Measurements from ENCODE around the gene PRODH.
"Not testable (repeated sequence)": the region's sequence is repeated elsewhere in the genome, so short reads cannot be mapped to it uniquely, and the experiment has no call there.

The PRODH gene

DNA sequence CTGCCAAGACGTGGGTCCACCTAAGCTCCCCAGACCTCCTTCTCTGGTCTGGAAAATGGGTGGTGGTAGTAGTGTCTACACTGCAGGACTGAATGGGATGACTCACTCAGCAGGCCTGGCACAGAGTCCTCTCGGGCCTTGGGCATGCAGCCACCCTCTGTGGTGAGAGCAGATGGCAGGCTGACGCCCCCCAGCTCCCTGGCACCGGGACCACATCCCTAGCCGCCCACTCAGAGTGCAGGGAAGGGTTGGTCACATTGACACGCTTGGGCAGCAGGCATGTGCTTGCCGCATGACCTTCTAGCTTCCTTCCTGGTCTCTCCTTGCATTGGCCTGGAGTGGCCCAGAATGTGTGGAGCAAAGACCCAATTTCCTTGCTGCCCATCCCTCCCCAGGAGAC is 30.7 kb upstream of the PRODH start:
- H3K9ac ChIP-seq (ENCODE audit: low read depth, low read length): no peak overlapping the region
- H3K4me1 ChIP-seq (ENCODE audit: control insufficient read depth, insufficient read depth, low read length): no peaks in the 10 kb centered on the region
- H3K27me3 ChIP-seq (ENCODE audit: control insufficient read depth, insufficient read depth, low read length): no peaks in the 10 kb centered on the region
- H3K9me3 ChIP-seq (ENCODE audit: control insufficient read depth, insufficient read depth, low read length): no peaks in the 10 kb centered on the region
- no peak overlapping the region for H3K27ac ChIP-seq (ENCODE audit: low read depth, low read length)
- no peak overlapping the region for H3K4me3 ChIP-seq (ENCODE audit: low read depth, low read length)
- no peaks in the 10 kb centered on the region for H3K36me3 ChIP-seq (ENCODE audit: control insufficient read depth, insufficient read depth, low read length)

GRCh38 chr22:18965526-18966421 is 29.7 kb upstream of the PRODH start:
- H3K9me3 ChIP-seq (ENCODE audit: control insufficient read depth, insufficient read depth, low read length): no peaks in the 10 kb centered on the region
- no peak overlapping the region for H3K27ac ChIP-seq (ENCODE audit: low read depth, low read length)
- H3K27me3 ChIP-seq (ENCODE audit: control insufficient read depth, insufficient read depth, low read length): no peaks in the 10 kb centered on the region
- no peaks in the 10 kb centered on the region for H3K4me1 ChIP-seq (ENCODE audit: control insufficient read depth, insufficient read depth, low read length)
- no peak overlapping the region for H3K4me3 ChIP-seq (ENCODE audit: low read depth, low read length)
- H3K36me3 ChIP-seq (ENCODE audit: control insufficient read depth, insufficient read depth, low read length): no peaks in the 10 kb centered on the region
- H3K9ac ChIP-seq (ENCODE audit: low read depth, low read length): no peak overlapping the region

DNA sequence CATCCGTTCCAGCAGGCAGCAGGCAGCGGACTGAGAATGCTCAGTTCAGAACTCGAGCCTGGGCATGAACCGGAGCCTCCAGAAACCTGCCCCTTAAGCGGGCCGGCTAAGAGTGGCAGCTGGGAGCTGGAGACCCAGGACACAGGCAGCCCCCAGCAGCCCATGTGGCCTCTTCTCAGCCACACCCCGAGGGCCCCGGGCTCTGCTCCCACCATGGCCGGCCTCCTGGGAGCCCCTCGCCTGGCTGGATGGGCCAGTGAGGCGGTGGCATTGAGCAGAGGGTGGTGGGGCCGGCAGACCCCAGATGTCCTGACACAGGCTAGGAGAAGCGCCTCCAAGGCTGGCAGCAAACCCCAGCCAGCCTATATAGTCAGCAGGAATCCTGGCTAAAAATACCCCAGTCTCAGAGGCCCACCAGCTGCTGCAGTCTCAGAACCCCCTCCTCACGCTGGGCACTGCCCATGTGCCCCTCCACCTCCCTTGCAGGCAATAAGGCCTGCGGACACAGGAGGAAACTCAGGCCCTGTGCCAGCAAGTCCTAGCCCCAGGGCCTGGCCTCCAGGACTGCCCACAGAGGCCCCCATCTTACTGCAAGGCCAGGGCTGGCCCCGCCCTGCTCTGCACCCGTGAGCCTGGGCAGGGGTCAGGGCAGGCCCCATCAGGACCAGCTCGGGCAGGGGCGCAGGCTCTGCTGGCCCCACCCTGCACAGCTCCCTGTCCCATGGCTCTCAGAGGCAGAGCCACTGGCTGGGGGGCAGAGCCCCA is 28.6 kb upstream of the PRODH start:
- H3K9me3 ChIP-seq (ENCODE audit: control insufficient read depth, insufficient read depth, low read length); H3K27ac ChIP-seq (ENCODE audit: low read depth, low read length); H3K4me1 ChIP-seq (ENCODE audit: control insufficient read depth, insufficient read depth, low read length); H3K36me3 ChIP-seq (ENCODE audit: control insufficient read depth, insufficient read depth, low read length); H3K27me3 ChIP-seq (ENCODE audit: control insufficient read depth, insufficient read depth, low read length); H3K9ac ChIP-seq (ENCODE audit: low read depth, low read length); H3K4me3 ChIP-seq (ENCODE audit: low read depth, low read length): not testable (repeated sequence)

- H3K9ac ChIP-seq (ENCODE audit: low read depth, low read length); H3K27ac ChIP-seq (ENCODE audit: low read depth, low read length); H3K4me1 ChIP-seq (ENCODE audit: control insufficient read depth, insufficient read depth, low read length); H3K27me3 ChIP-seq (ENCODE audit: control insufficient read depth, insufficient read depth, low read length); H3K4me3 ChIP-seq (ENCODE audit: low read depth, low read length); H3K9me3 ChIP-seq (ENCODE audit: control insufficient read depth, insufficient read depth, low read length); H3K36me3 ChIP-seq (ENCODE audit: control insufficient read depth, insufficient read depth, low read length): not testable (repeated sequence)
These were observed 28.0 kb upstream of the PRODH start for GRCh38 chr22:18964051-18964450.

- Histone ChIP-seq H3K9me3 (ENCODE audit: control insufficient read depth, insufficient read depth, low read length) (no peaks in the 10 kb centered on the region), H3K36me3 (ENCODE audit: control insufficient read depth, insufficient read depth, low read length) (no peaks in the 10 kb centered on the region), H3K4me1 (ENCODE audit: control insufficient read depth, insufficient read depth, low read length) (no peaks in the 10 kb centered on the region)
These were observed 26.2 kb upstream of the PRODH start for GRCh38 chr22:18962308-18962635.

DNA sequence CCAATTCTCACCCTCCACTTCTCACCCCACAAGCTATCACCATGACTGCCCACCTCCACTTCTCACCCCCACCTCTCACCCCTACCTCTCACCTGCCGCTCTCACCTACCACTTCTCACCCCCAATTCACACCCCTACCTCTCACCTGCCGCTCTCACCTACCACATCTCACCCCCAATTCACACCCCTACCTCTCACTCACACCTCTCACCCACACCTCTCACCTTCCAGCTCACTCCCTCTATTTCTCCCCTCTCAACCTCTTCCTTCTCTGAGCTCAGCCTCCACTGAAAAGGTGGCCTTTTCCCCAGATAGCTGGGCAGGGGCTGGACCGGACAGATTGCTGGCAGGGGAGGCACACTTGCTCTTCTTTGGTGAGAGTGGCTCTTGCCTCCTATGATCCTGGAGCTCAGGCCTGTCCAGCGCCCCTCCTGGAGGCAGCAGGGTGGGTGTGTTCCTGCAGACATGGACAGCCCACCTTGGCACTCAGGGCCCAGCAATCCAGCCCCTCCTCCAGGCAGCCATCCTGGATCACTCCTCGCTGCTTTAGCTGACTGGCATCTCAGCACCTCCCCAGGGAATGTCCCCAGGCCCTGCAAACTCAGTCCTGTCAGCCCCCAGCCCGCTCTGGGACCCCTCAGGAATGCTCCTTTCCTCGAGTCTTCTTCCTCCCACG is 25.7 kb upstream of the PRODH start:
- not testable (repeated sequence) for H3K4me1 ChIP-seq (ENCODE audit: control insufficient read depth, insufficient read depth, low read length); H3K9me3 ChIP-seq (ENCODE audit: control insufficient read depth, insufficient read depth, low read length); H3K4me3 ChIP-seq (ENCODE audit: low read depth, low read length); H3K27me3 ChIP-seq (ENCODE audit: control insufficient read depth, insufficient read depth, low read length); H3K9ac ChIP-seq (ENCODE audit: low read depth, low read length); H3K27ac ChIP-seq (ENCODE audit: low read depth, low read length); H3K36me3 ChIP-seq (ENCODE audit: control insufficient read depth, insufficient read depth, low read length)

More at GRCh38 chr22:18962308-18962635, 26.2 kb upstream of the PRODH start:
- Histone ChIP-seq H3K27me3 (ENCODE audit: control insufficient read depth, insufficient read depth, low read length) (no peaks in the 10 kb centered on the region), H3K27ac (ENCODE audit: low read depth, low read length) (no peak overlapping the region), H3K9ac (ENCODE audit: low read depth, low read length) (no peak overlapping the region), H3K4me3 (ENCODE audit: low read depth, low read length) (no peak overlapping the region)

- H3K9me3 ChIP-seq (ENCODE audit: control insufficient read depth, insufficient read depth, low read length); H3K4me1 ChIP-seq (ENCODE audit: control insufficient read depth, insufficient read depth, low read length); H3K36me3 ChIP-seq (ENCODE audit: control insufficient read depth, insufficient read depth, low read length); H3K9ac ChIP-seq (ENCODE audit: low read depth, low read length); H3K27me3 ChIP-seq (ENCODE audit: control insufficient read depth, insufficient read depth, low read length); H3K4me3 ChIP-seq (ENCODE audit: low read depth, low read length); H3K27ac ChIP-seq (ENCODE audit: low read depth, low read length): not testable (repeated sequence)
These were observed 25.1 kb upstream of the PRODH start for GRCh38 chr22:18961201-18961600.

GRCh38 chr22:18960166-18960820 is 24.2 kb upstream of the PRODH start:
- H3K9me3 ChIP-seq (ENCODE audit: control insufficient read depth, insufficient read depth, low read length); H3K4me3 ChIP-seq (ENCODE audit: low read depth, low read length); H3K27ac ChIP-seq (ENCODE audit: low read depth, low read length); H3K36me3 ChIP-seq (ENCODE audit: control insufficient read depth, insufficient read depth, low read length); H3K27me3 ChIP-seq (ENCODE audit: control insufficient read depth, insufficient read depth, low read length); H3K9ac ChIP-seq (ENCODE audit: low read depth, low read length); H3K4me1 ChIP-seq (ENCODE audit: control insufficient read depth, insufficient read depth, low read length): not testable (repeated sequence)

- not testable (repeated sequence) for H3K27ac ChIP-seq (ENCODE audit: low read depth, low read length); H3K27me3 ChIP-seq (ENCODE audit: control insufficient read depth, insufficient read depth, low read length); H3K36me3 ChIP-seq (ENCODE audit: control insufficient read depth, insufficient read depth, low read length); H3K9ac ChIP-seq (ENCODE audit: low read depth, low read length); H3K4me3 ChIP-seq (ENCODE audit: low read depth, low read length); H3K4me1 ChIP-seq (ENCODE audit: control insufficient read depth, insufficient read depth, low read length); H3K9me3 ChIP-seq (ENCODE audit: control insufficient read depth, insufficient read depth, low read length)
These were observed 23.6 kb upstream of the PRODH start for GRCh38 chr22:18959741-18960140.

- not testable (repeated sequence) for H3K9ac ChIP-seq (ENCODE audit: low read depth, low read length); H3K9me3 ChIP-seq (ENCODE audit: control insufficient read depth, insufficient read depth, low read length); H3K27me3 ChIP-seq (ENCODE audit: control insufficient read depth, insufficient read depth, low read length); H3K27ac ChIP-seq (ENCODE audit: low read depth, low read length); H3K36me3 ChIP-seq (ENCODE audit: control insufficient read depth, insufficient read depth, low read length); H3K4me3 ChIP-seq (ENCODE audit: low read depth, low read length); H3K4me1 ChIP-seq (ENCODE audit: control insufficient read depth, insufficient read depth, low read length)
These were observed 23.2 kb upstream of the PRODH start for GRCh38 chr22:18959266-18959665.

DNA sequence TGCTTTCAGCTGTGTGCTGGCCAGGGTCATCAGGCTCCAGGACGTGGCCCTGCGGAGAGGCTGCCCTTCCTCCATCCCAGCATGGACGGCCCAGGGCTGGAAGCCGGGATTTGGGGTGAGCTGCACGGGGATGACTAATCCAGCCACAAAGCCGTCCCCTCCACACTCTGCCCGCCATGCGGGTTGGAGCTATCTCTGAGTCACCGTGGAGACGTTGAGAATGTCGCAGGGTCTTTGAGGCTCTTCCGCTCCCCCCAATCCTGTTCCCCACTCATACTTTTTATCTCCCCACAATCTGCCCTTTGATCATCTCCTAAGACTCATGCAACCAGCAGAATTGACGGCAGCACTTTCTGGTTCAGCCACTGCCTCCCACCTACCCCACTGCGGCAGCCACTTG is 22.6 kb upstream of the PRODH start:
- H3K4me1 ChIP-seq (ENCODE audit: control insufficient read depth, insufficient read depth, low read length); H3K27ac ChIP-seq (ENCODE audit: low read depth, low read length); H3K9me3 ChIP-seq (ENCODE audit: control insufficient read depth, insufficient read depth, low read length); H3K36me3 ChIP-seq (ENCODE audit: control insufficient read depth, insufficient read depth, low read length); H3K4me3 ChIP-seq (ENCODE audit: low read depth, low read length); H3K9ac ChIP-seq (ENCODE audit: low read depth, low read length); H3K27me3 ChIP-seq (ENCODE audit: control insufficient read depth, insufficient read depth, low read length): not testable (repeated sequence)

Measured in HUES48 (cell line).